CD4-positive, alpha-beta T cell treated with Interleukin-10 for 1 hour (primary cell): ENCODE measurements around the gene NOX5.
"Not testable (repeated sequence)": the region's sequence is repeated elsewhere in the genome, so short reads cannot be mapped to it uniquely, and the experiment has no call there.

Experiments
- DNase-seq: peaks from one replicate; pipeline ENCODE4 v3.0.0-alpha.2; 2020

Gene NOX5

GRCh38 chr15:69060041-69060481, 45.6 kb downstream of the NOX5 start:
- DNase-seq, result no peak

GRCh38 chr15:69060744-69061143, 46.2 kb downstream of the NOX5 start:
- DNase-seq, result peak; percentile 18

GRCh38 chr15:69061414-69061842, 46.9 kb downstream of the NOX5 start:
- no peak for DNase-seq

- DNase-seq, result no peak
Observed at GRCh38 chr15:69064649-69065048, 50.2 kb downstream of the NOX5 start.

GRCh38 chr15:69066007-69066995, 51.8 kb downstream of the NOX5 start:
- DNase-seq, result no peak

GRCh38 chr15:69067296-69067695, 52.8 kb downstream of the NOX5 start:
- no peak for DNase-seq

- no peak for DNase-seq
Observed at GRCh38 chr15:69068157-69068556, 53.7 kb downstream of the NOX5 start.

- not testable (repeated sequence) for DNase-seq
Observed at GRCh38 chr15:69069290-69069689, 54.8 kb downstream of the NOX5 start.

- DNase-seq, result no peak
Observed at GRCh38 chr15:69069996-69070395, 55.5 kb downstream of the NOX5 start.

GRCh38 chr15:69070396-69070795, 55.9 kb downstream of the NOX5 start:
- no peak for DNase-seq

GRCh38 chr15:69071260-69071659, 56.8 kb downstream of the NOX5 start:
- DNase-seq, result no peak

- no peak for DNase-seq
Observed at GRCh38 chr15:69072906-69073305, 58.4 kb downstream of the NOX5 start.

- no peak for DNase-seq
Observed at GRCh38 chr15:69074001-69074842, 59.7 kb downstream of the NOX5 start.

- DNase-seq, result no peak
Observed at GRCh38 chr15:69074843-69075224, 60.3 kb downstream of the NOX5 start.

GRCh38 chr15:69075440-69075839, 60.9 kb downstream of the NOX5 start:
- no peak for DNase-seq

GRCh38 chr15:69076756-69077155, 62.3 kb downstream of the NOX5 start:
- no peak for DNase-seq

GRCh38 chr15:69078638-69079037, 64.1 kb downstream of the NOX5 start:
- DNase-seq, result no peak

- DNase-seq, result no peak
Observed at GRCh38 chr15:69080295-69081248, 66.1 kb downstream of the NOX5 start.

GRCh38 chr15:69081310-69082004, 67.0 kb downstream of the NOX5 start:
- DNase-seq, result no peak

GRCh38 chr15:69082021-69082502, 67.6 kb downstream of the NOX5 start:
- DNase-seq, result no peak

GRCh38 chr15:69082554-69082953, 68.1 kb downstream of the NOX5 start:
- DNase-seq, result no peak
